GM21619 (cell line): ENCODE data around the gene NME7.
"Not testable (repeated sequence)": the region's sequence is repeated elsewhere in the genome, so short reads cannot be mapped to it uniquely, and the experiment has no call there.

ENCODE experiments used
- ATAC-seq: cut with Tn5 transposase; IDR thresholded peaks from one replicate; pipeline ENCODE4 v1.9.1; 2021; ENCODE audit not compliant: unreplicated experiment

Gene NME7

DNA sequence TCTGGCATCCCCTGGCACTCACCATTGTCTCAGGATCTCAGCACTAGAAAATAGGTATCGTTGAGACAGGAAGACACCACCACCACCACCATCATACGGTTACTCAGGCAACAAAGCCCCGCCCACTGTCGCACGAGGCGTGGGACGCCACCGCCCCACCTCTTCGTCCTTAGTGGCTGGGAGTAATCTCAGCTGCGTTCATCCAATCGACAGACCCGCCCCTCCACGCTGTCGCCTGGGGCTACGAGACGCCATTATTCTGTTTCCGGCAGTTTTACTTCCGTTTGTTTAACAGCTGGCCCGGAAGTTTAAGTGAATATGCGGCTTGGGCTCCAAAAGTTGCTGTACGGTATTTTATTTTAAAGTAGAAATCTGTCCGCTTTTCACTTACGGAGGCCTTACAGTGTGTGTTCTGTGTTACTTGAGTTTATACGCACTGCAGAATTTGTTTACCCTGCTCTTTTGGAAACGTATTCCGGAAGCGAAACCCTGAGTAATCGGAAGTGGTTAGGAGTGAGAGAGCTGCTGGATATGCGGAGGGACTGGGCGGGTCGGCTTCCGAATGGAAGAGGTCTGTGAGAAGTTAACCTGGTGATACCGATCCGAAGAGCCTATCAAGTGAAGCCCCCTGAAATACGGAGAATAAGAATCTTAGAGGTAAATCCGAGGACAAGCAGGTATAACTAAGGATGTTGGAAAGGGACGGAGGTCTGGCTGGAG lies at the start of gene NME7, which contains the start of gene BLZF1:
TSS of gene NME7 (minus strand) at position 112 of the 720 bp plus-strand sequence. CDS start at position 25, 87 bp downstream.
TSS of gene BLZF1 (plus strand) at position 510 of the 720 bp plus-strand sequence. CDS start 1,328 bp downstream, outside the sequence.
- ATAC-seq: peak; percentile 95

GRCh38 chr1:169414952-169415351 lies 47.4 kb upstream of the NME7 start:
- ATAC-seq: no peak

DNA sequence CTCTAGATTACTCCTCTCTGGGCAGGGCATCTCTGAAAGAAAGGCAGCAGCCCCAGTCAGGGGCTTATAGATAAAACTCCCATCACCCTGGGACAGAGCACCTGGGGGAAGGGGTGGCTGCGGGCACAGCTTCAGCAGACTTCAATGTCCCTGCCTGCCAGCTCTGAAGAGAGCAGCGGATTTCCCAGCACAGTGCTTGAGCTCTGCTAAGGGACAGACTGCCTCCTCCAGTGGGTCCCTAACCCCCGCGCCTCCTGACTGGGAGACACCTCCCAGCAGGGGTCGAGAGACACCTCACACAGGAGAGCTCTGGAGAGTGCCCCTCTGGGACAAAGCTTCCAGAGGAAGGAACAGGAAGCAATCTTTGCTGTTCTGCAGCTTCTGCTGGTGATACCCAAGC lies 40.7 kb upstream of the NME7 start:
- ATAC-seq: not testable (repeated sequence)

GRCh38 chr1:169402578-169402977 lies 35.0 kb upstream of the NME7 start:
- not testable (repeated sequence) for ATAC-seq

GRCh38 chr1:169395955-169396354 lies 28.4 kb upstream of the NME7 start:
- ATAC-seq: no peak

- no peak for ATAC-seq
Measured at GRCh38 chr1:169392406-169392805, 24.8 kb upstream of the NME7 start.

DNA sequence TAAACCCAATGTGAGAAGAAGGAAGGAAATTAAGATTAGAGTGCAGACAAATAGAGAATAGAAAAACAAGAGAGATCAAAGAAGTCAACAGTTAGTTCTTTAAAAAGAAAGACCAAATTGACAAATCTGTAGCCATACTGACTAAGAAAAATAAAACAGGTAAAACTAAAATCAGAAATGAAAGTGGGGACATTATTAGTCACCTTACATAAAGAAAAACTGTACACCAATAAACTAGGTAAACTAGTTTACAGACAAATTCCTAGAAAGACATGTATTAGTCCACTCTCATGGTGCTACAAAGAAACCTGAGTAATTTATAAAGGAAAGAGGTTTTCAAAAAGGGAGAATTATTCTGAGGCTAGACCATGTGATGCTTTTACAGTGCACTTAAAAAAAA lies 22.7 kb upstream of the NME7 start:
- ATAC-seq: peak; percentile 79

GRCh38 chr1:169387399-169387798 lies 19.8 kb upstream of the NME7 start:
- ATAC-seq: no peak

GRCh38 chr1:169383449-169383848 lies 15.9 kb upstream of the NME7 start:
- no peak for ATAC-seq

DNA sequence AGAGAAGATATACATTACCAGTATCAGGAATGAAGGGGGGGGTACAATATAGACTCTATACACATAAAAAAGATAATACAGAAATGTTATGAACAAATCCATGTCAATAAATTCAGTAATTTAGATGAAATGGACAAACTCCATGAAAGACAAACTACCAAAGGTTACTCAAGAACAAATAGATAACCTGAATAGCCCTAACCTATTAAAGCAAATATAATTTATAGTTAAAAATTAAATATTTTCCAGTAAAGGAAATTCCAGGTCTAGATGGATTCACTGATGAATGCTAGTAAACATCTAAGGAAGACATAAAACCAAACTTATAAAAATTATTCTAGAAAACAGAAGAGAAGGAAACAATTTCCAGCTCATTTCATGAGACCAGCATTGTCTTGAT lies 13.6 kb upstream of the NME7 start:
- ATAC-seq: no peak

DNA sequence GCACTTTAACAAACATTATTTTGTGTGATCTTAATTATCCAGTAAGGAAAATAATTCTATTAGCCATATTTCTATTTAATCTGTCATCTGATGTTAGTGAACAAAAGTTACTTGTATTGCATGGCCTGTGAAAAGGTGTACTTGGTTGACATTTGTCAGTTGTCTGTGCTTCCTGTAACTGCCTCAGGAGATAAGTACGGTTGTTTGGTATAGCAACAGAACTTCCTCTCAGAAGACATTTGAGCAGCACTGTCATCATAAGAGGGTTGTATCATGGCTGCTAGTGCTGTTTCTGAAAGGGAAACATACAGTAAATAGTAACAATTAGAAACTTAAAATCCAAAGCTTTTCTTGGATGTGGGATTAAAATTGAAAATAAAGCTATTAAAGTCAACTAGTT lies 3.8 kb upstream of the NME7 start:
- no peak for ATAC-seq

- ATAC-seq: no peak
Measured at GRCh38 chr1:169368406-169368769, 791 bp upstream of the NME7 start.

GRCh38 chr1:169367096-169367685 lies 406 bp downstream of the NME7 start:
- no peak for ATAC-seq

GRCh38 chr1:169364948-169365347 lies 2.6 kb downstream of the NME7 start:
- ATAC-seq: no peak

DNA sequence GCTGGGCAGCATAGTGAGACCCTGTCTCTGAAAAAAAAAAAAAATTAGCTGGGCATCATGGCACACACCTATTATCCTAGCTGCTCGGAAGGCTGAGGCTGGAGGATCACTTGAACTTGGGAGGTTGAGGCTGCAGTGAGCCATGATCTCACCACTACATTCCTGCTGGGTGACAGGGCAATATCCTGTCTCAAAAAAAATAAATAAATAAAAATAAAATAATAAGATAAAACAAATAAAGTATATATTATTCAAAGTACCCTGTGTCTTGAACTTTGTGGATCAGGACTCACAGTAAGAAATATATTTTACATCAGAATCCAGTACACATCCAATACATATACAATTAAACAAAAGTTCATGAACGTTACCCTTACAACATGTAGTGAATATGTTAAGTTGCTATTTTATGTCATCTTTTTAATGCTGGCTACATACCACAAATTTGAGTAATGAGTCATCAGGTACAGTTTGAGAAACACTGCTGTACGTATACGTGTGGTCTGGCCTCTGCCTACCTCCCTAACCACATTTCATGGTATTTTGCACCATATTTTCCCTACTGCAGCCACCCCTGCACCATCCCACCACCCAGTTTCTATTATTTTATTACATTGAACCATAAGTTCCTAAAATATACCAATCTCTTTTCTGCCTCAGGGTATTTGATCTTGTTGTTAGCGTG lies 4.4 kb downstream of the NME7 start:
- ATAC-seq: peak; percentile 34

- no peak for ATAC-seq
Measured at GRCh38 chr1:169361281-169361680, 6.3 kb downstream of the NME7 start.

DNA sequence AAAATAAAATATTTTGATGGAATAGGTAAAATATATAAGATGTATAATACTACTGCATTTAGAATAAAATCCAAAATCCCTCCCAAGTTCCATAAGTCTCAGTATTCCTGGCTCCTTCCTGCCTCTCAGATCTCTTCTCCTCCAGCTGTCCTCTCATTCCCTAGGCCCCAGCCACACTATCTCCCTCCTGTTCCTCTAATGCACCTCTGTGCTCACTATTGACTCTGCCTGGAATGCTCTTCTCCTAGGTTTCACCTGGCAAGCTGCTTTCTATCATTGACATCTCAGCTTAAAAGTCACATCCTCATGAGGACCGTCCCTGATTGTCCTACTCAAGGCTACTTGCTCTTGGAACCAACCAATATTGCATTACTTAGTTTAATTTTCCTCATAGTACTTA lies 7.2 kb downstream of the NME7 start:
- no peak for ATAC-seq

GRCh38 chr1:169348383-169349036 lies 19.1 kb downstream of the NME7 start:
- no peak for ATAC-seq

DNA sequence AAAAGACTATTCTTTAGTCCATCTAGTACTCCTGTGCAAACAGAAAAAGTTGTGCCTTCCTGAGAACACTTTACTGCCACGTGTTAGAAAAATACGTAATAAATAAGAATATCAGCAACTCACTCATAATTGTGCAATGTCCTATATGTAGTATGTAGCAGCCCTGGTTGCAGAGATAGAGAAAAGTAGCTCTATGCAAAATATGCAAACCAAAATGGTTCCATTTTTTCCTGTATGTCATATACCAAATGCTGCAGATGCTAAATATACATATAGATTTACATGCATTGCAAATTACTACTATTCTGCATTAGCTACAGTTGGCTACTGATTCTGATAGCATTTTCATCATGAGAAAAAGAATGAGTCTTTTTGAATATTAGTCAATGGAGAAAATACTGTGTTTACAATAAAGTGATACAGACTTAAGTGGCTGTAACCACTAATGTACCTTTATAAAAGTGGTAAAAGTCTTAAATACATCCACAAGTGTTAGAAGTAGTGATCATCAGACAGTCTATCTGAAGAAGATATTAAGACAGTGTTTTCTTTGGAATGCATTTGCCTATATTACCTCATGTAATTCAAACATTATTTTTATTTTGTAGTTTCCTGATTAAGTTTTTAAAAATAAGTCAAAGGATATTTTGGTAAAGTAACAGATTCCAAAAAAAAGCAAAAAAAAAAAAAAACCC lies 19.8 kb downstream of the NME7 start:
- no peak for ATAC-seq

DNA sequence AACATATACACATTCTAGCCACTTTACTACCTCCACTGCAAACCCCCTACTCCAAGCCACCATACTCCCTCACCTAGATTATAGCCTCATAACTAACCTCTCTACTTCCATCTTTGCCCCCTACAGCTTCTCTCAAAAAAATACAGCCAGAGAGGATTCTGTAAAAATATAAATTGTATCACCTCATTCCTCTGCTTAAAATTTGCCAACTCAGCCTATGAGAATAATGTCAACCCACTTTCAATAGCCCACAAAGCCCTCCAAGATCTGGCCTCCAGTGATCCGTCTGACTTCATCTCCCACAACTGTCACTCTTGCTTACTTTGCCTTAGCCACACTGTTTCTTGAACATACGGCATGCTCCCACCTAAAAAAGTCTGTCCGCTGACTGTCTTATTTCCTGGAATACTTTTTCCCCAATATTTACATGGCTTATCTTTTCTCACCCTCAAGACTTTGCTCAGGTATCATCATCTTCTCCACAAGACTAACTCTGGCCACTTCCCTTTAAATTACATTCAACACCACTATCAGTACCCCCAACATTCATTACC lies 21.5 kb downstream of the NME7 start:
- ATAC-seq: no peak

DNA sequence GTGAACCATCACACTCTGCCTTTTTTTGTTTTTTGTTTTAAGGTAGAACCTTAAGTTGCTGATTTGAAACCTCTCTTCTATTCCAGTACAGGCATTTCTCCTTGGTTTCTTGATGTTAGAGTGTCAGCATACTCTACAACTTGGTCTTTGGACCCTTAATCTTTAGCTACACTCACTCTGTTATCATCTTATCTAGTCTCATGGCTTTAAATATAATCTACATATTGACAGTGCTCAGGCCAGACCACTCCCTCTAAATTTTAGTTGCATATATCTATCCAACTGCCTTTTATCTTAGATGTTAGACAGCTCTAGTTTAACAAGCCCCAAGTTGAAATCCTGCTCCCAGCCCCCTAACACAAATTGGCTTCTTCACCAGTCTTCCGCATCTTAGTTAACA lies 22.1 kb downstream of the NME7 start:
- no peak for ATAC-seq
